ENCODE results near the gene VGF.

DNA sequence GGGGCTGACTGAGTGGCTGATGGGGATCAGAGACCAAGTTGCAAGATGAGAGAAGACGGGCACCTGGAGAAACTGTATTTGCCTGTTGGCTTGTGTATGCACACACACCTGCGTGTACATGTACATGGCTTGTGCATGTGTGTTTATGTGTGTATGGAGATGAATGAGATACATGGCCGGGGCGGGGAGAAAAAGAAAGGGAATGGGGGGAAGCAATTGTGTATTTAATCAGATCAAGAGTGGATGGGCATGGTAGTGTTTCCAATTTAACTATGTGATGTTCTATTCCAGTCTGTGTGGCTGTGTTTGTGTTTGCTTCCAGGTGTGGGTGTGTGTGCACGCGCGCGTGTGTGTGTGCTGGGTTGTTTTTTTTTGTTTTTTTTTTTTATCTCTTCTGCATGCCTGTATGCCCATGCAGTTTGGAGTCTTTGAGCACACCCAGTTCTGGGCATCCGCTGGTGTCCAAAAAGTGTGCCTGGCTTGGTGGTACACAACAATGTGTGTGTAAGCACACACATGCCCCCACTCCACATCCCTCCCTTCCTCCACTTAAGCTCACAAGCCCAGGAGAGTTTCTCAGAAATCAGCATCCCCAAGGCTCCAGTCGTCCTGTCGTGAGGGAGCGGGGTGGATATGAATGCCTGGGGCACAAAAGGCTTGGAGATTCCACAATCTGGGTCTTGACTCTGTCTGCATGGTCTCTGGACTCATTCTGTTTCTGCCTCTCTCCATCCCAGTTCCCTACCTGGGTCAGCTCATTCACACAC, 2.5 kb upstream of the VGF start:
- TF ChIP-seq, protein P1, sequence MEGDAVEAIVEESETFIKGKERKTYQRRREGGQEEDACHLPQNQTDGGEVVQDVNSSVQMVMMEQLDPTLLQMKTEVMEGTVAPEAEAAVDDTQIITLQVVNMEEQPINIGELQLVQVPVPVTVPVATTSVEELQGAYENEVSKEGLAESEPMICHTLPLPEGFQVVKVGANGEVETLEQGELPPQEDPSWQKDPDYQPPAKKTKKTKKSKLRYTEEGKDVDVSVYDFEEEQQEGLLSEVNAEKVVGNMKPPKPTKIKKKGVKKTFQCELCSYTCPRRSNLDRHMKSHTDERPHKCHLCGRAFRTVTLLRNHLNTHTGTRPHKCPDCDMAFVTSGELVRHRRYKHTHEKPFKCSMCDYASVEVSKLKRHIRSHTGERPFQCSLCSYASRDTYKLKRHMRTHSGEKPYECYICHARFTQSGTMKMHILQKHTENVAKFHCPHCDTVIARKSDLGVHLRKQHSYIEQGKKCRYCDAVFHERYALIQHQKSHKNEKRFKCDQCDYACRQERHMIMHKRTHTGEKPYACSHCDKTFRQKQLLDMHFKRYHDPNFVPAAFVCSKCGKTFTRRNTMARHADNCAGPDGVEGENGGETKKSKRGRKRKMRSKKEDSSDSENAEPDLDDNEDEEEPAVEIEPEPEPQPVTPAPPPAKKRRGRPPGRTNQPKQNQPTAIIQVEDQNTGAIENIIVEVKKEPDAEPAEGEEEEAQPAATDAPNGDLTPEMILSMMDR (IDR thresholded peaks at IDR 0.05; ENCODE audit: insufficient read depth, low read length): no peak
- no peak for TF ChIP-seq GABPA (IDR thresholded peaks at IDR 0.05; ENCODE audit: low read depth)
- TF ChIP-seq POLR2AphosphoS5 (IDR thresholded peaks at IDR 0.05; ENCODE audit: low read depth): no peak
- TF ChIP-seq, protein P2, sequence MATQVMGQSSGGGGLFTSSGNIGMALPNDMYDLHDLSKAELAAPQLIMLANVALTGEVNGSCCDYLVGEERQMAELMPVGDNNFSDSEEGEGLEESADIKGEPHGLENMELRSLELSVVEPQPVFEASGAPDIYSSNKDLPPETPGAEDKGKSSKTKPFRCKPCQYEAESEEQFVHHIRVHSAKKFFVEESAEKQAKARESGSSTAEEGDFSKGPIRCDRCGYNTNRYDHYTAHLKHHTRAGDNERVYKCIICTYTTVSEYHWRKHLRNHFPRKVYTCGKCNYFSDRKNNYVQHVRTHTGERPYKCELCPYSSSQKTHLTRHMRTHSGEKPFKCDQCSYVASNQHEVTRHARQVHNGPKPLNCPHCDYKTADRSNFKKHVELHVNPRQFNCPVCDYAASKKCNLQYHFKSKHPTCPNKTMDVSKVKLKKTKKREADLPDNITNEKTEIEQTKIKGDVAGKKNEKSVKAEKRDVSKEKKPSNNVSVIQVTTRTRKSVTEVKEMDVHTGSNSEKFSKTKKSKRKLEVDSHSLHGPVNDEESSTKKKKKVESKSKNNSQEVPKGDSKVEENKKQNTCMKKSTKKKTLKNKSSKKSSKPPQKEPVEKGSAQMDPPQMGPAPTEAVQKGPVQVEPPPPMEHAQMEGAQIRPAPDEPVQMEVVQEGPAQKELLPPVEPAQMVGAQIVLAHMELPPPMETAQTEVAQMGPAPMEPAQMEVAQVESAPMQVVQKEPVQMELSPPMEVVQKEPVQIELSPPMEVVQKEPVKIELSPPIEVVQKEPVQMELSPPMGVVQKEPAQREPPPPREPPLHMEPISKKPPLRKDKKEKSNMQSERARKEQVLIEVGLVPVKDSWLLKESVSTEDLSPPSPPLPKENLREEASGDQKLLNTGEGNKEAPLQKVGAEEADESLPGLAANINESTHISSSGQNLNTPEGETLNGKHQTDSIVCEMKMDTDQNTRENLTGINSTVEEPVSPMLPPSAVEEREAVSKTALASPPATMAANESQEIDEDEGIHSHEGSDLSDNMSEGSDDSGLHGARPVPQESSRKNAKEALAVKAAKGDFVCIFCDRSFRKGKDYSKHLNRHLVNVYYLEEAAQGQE (IDR thresholded peaks at IDR 0.05; ENCODE audit: insufficient replicate concordance, low read depth): no peak
- no peak for TF ChIP-seq SPI1 (IDR thresholded peaks at IDR 0.05; ENCODE audit: borderline replicate concordance, low read depth)
